Neural progenitor cell (in vitro differentiated cells): ENCODE measurements around the gene FBXW11. TPM values are rescaled to one million over a fixed set of nuclear protein-coding genes. Genes with fewer than 3 reads are reported as not detected.

Source experiments
- DNase-seq: peaks from one replicate; pipeline ENCODE4 v3.0.0-alpha.2; 2016; ENCODE audit warnings: low spot score
- H2AFZ ChIP-seq: fragments of 200-600 bp; sonication (generic); replicated peaks from 2 replicates; pipeline ENCODE4 v1.6.1; 2016; ENCODE audit warnings: antibody characterized with exemption
- H3F3A ChIP-seq: fragments of 200-600 bp; sonication (generic); 2 replicates; pipeline ENCODE4 v1.6.1; 2016; ENCODE audit warnings: antibody characterized with exemption, low read depth
- H3K27ac ChIP-seq: fragments of 200-600 bp; sonication (generic); 2 replicates; pipeline ENCODE4 v1.5.1; 2016; ENCODE audit warnings: mild to moderate bottlenecking
- H3K27me3 ChIP-seq: fragments of 200-600 bp; sonication (generic); 2 replicates; pipeline ENCODE4 v1.6.1; 2016; ENCODE audit warnings: mild to moderate bottlenecking, moderate library complexity
- H3K36me3 ChIP-seq: fragments of 200-600 bp; sonication (generic); 2 replicates; pipeline ENCODE4 v1.5.1; 2016
- H3K4me1 ChIP-seq: fragments of 200-600 bp; sonication (generic); 2 replicates; pipeline ENCODE4 v1.6.1; 2016; ENCODE audit warnings: mixed run types
- H3K4me2 ChIP-seq: fragments of 200-600 bp; sonication (generic); 2 replicates; pipeline ENCODE4 v1.6.1; 2016
- H3K4me3 ChIP-seq: fragments of 200-600 bp; sonication (generic); 2 replicates; pipeline ENCODE4 v1.5.1; 2016
- H3K79me2 ChIP-seq: fragments of 200-600 bp; sonication (generic); 2 replicates; pipeline ENCODE4 v1.6.1; 2016; ENCODE audit warnings: low read depth
- H3K9ac ChIP-seq: fragments of 200-600 bp; sonication (generic); 2 replicates; pipeline ENCODE4 v1.6.1; 2016
- H3K9me3 ChIP-seq: fragments of 200-600 bp; sonication (generic); 2 replicates; pipeline ENCODE4 v1.5.1; 2016; ENCODE audit warnings: low read depth
- H4K20me1 ChIP-seq: fragments of 200-600 bp; sonication (generic); 2 replicates; pipeline ENCODE4 v1.6.1; 2016; ENCODE audit warnings: low read depth
- H3K27ac Mint-ChIP-seq: 3 replicates; pipeline ENCODE4 v1.8.0; 2021; ENCODE audit warnings: mixed read lengths
- H3K27me3 Mint-ChIP-seq: 2 replicates; pipeline ENCODE4 v1.8.0; 2022; ENCODE audit warnings: low read depth, mild to moderate bottlenecking, inconsistent platforms, moderate library complexity, mixed read lengths; ENCODE audit not compliant: insufficient read depth
- H3K36me3 Mint-ChIP-seq: 3 replicates; pipeline ENCODE4 v1.8.0; 2021; ENCODE audit warnings: mixed read lengths
- H3K4me1 Mint-ChIP-seq: 3 replicates; pipeline ENCODE4 v1.8.0; 2021; ENCODE audit warnings: mixed read lengths
- H3K4me3 Mint-ChIP-seq: 3 replicates; pipeline ENCODE4 v1.8.0; 2021; ENCODE audit warnings: mild to moderate bottlenecking, moderate library complexity, mixed read lengths
- H3K9me3 Mint-ChIP-seq: 3 replicates; pipeline ENCODE4 v1.8.0; 2020; ENCODE audit warnings: mixed read lengths
- EZH2 ChIP-seq: fragments of 200-600 bp; sonication (generic); IDR thresholded peaks from 2 replicates; pipeline ENCODE4 v1.6.1; 2017; ENCODE audit warnings: antibody characterized with exemption, mild to moderate bottlenecking, moderate library complexity
- EZH2phosphoT487 ChIP-seq: fragments of 200-600 bp; sonication (generic); IDR thresholded peaks from 2 replicates; pipeline ENCODE4 v1.6.1; 2017; ENCODE audit warnings: antibody characterized with exemption
- total RNA-seq: library from RNA; depleted of rRNA; stranded (reverse); fragments of >200 nt; gene quantifications from 2 replicates; pipeline ENCODE4 v1.2.3, GENCODE V29; 2015; ENCODE audit warnings: low replicate concordance
- TF ChIP-seq, protein P1 (sequence below): fragments of 200-600 bp; sonication (generic); IDR thresholded peaks from 2 replicates; pipeline ENCODE4 v1.5.1; 2017; ENCODE audit warnings: antibody characterized with exemption, mild to moderate bottlenecking

Gene FBXW11
- total RNA-seq, 1 donor from 2014 or later, result 79.1 TPM

DNA sequence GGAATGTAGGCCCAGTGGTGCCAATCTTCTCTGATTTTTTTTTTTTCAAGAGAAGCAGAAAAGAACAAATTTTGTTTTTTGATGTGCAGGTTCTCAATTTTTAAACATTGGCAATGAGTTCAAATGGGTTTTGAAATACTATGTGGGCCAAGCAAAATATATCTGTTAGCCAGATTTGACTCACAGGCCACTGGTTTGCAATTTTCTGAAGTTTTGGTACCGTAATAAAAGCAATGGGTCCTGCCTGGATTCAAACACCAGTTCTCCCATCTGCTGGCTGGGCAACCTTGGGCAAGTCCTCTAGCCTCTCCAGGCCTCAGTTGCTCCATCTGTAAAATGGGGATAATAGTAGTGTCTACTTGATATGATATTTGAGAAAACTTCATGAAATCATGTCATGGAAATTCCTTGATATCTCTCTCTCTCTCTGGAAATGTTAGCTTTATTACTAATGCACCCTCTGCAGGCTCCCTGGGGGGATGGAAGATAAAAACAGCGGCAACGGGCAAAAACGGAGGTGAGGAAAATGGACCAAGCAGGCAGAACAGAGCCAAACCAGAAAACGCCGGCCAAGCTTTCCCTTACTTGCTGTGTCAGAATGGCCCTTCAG is 157.4 kb downstream of the FBXW11 start:
- Mint-ChIP-seq H3K4me3 (no peak overlapping the region), H3K9me3 (no peaks in the 10 kb centered on the region), H3K36me3 (peaks cover 2% of the 10 kb centered on the region), H3K4me1 (peaks cover 41% of the 10 kb centered on the region), H3K27ac (no peak overlapping the region), H3K27me3 (peaks cover 9% of the 10 kb centered on the region)
- Histone ChIP-seq H2AFZ (no peak overlapping the region), H3K36me3 (no peaks in the 10 kb centered on the region), H3K27ac (no peak overlapping the region), H3K4me3 (no peak overlapping the region), H4K20me1 (no peaks in the 10 kb centered on the region), H3K9me3 (no peaks in the 10 kb centered on the region), H3F3A (peaks cover 1% of the 10 kb centered on the region), H3K27me3 (no peaks in the 10 kb centered on the region), H3K79me2 (no peaks in the 10 kb centered on the region), H3K9ac (no peak overlapping the region), H3K4me1 (peaks cover 5% of the 10 kb centered on the region), H3K4me2 (no peak overlapping the region)
- TF ChIP-seq EZH2phosphoT487 (no peak), EZH2 (no peak)
- TF ChIP-seq, protein P1, sequence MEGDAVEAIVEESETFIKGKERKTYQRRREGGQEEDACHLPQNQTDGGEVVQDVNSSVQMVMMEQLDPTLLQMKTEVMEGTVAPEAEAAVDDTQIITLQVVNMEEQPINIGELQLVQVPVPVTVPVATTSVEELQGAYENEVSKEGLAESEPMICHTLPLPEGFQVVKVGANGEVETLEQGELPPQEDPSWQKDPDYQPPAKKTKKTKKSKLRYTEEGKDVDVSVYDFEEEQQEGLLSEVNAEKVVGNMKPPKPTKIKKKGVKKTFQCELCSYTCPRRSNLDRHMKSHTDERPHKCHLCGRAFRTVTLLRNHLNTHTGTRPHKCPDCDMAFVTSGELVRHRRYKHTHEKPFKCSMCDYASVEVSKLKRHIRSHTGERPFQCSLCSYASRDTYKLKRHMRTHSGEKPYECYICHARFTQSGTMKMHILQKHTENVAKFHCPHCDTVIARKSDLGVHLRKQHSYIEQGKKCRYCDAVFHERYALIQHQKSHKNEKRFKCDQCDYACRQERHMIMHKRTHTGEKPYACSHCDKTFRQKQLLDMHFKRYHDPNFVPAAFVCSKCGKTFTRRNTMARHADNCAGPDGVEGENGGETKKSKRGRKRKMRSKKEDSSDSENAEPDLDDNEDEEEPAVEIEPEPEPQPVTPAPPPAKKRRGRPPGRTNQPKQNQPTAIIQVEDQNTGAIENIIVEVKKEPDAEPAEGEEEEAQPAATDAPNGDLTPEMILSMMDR, result no peak
- no peak for DNase-seq

- peaks cover 4% of the 10 kb centered on the region for H4K20me1 ChIP-seq
- no peaks in the 10 kb centered on the region for H3K79me2 ChIP-seq
- no peak overlapping the region for H2AFZ ChIP-seq
- no peak for DNase-seq
- H3K27ac Mint-ChIP-seq, result no peak overlapping the region
- no peak for TF ChIP-seq EZH2phosphoT487
- TF ChIP-seq, protein P1, result no peak
- TF ChIP-seq EZH2, result no peak
- no peak overlapping the region for H3K4me3 ChIP-seq
- peaks cover 5% of the 10 kb centered on the region for H3F3A ChIP-seq
- H3K9ac ChIP-seq, result no peak overlapping the region
- H3K4me2 ChIP-seq, result no peak overlapping the region
- peaks cover 46% of the 10 kb centered on the region for H3K4me1 Mint-ChIP-seq
- H3K9me3 ChIP-seq, result no peaks in the 10 kb centered on the region
- H3K27me3 Mint-ChIP-seq, result peaks cover 9% of the 10 kb centered on the region
- H3K4me3 Mint-ChIP-seq, result no peak overlapping the region
- H3K27me3 ChIP-seq, result no peaks in the 10 kb centered on the region
- H3K4me1 ChIP-seq, result peaks cover 9% of the 10 kb centered on the region
- peaks cover 2% of the 10 kb centered on the region for H3K36me3 Mint-ChIP-seq
- no peak overlapping the region for H3K27ac ChIP-seq
- no peaks in the 10 kb centered on the region for H3K36me3 ChIP-seq
- H3K9me3 Mint-ChIP-seq, result no peaks in the 10 kb centered on the region
These were observed 158.0 kb downstream of the FBXW11 start for GRCh38 chr5:171848486-171848885.

DNA sequence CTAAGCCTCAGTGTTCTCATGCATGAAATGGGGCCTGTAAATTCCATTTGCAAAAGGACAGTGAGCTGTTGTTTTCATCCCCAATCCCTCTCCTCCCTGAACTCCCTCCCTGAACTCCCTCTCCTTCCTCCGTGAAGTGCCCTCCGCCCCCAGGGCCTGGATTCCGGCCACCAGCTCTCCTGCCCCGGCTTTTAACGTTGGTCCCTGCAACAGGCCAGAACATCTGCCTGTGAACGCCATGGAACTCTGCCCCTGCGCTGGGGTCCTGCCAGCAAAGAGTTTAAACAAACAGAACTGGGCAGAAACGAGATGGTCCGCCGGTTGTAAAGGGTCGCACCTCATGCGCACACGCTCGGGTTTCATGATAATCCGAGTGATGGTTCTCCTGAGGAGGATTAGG is 158.4 kb downstream of the FBXW11 start:
- no peaks in the 10 kb centered on the region for H3K36me3 ChIP-seq
- H3K27ac Mint-ChIP-seq, result no peak overlapping the region
- H3F3A ChIP-seq, result peaks cover 9% of the 10 kb centered on the region
- peaks cover 51% of the 10 kb centered on the region for H3K4me1 Mint-ChIP-seq
- H3K79me2 ChIP-seq, result no peaks in the 10 kb centered on the region
- H3K4me1 ChIP-seq, result peaks cover 14% of the 10 kb centered on the region
- H3K9me3 Mint-ChIP-seq, result no peaks in the 10 kb centered on the region
- H3K27ac ChIP-seq, result no peak overlapping the region
- DNase-seq, result no peak
- H3K4me3 Mint-ChIP-seq, result no peak overlapping the region
- no peak overlapping the region for H3K9ac ChIP-seq
- no peaks in the 10 kb centered on the region for H3K9me3 ChIP-seq
- peaks cover 12% of the 10 kb centered on the region for H3K27me3 Mint-ChIP-seq
- no peak overlapping the region for H2AFZ ChIP-seq
- TF ChIP-seq, protein P1, result no peak
- TF ChIP-seq EZH2phosphoT487 (no peak), EZH2 (no peak)
- no peak overlapping the region for H3K4me2 ChIP-seq
- H3K4me3 ChIP-seq, result no peak overlapping the region
- H4K20me1 ChIP-seq, result peaks cover 4% of the 10 kb centered on the region
- H3K27me3 ChIP-seq, result no peaks in the 10 kb centered on the region
- peaks cover 2% of the 10 kb centered on the region for H3K36me3 Mint-ChIP-seq
